AG09319 (cell line): ENCODE measurements around the gene ROBO1.

Experiments used
- DNase-seq: peaks from one replicate; pipeline ENCODE4 v3.0.0-alpha.2; 2010; ENCODE audit warnings: low read depth; ENCODE audit errors: extremely low read depth
- CTCF ChIP-seq: IDR thresholded peaks from 2 replicates; pipeline ENCODE4 v1.5.1; 2011; ENCODE audit warnings: low read depth, mild to moderate bottlenecking, inconsistent platforms, low read length, moderate library complexity

Gene ROBO1

GRCh38 chr3:78814893-78815562 is 952.8 kb downstream of the ROBO1 start:
- no peak for DNase-seq
- no peak for TF ChIP-seq CTCF

- DNase-seq = no peak
- no peak for TF ChIP-seq CTCF
Measured at GRCh38 chr3:78812166-78812565, 955.6 kb downstream of the ROBO1 start.

- no peak for TF ChIP-seq CTCF
- DNase-seq = peak; percentile 62
Measured at GRCh38 chr3:78809966-78810365, 957.8 kb downstream of the ROBO1 start.

- no peak for TF ChIP-seq CTCF
- DNase-seq = peak; percentile 62
Measured at GRCh38 chr3:78804251-78805037, 963.4 kb downstream of the ROBO1 start.

GRCh38 chr3:78802562-78802930 is 965.3 kb downstream of the ROBO1 start:
- TF ChIP-seq CTCF = no peak
- DNase-seq = no peak

GRCh38 chr3:78801926-78802561 is 965.8 kb downstream of the ROBO1 start:
- DNase-seq = no peak
- no peak for TF ChIP-seq CTCF

GRCh38 chr3:78799681-78800080 is 968.1 kb downstream of the ROBO1 start:
- DNase-seq = no peak
- no peak for TF ChIP-seq CTCF
